ENCODE results near the gene TRAK2.

TRAK2 gene

GRCh38 chr2:201363857-201364560, 87.2 kb downstream of the TRAK2 start:
- DNase-seq (ENCODE audit: low read depth, low spot score), result no peak

GRCh38 chr2:201362396-201362795, 88.9 kb downstream of the TRAK2 start:
- DNase-seq (ENCODE audit: low read depth, low spot score), result no peak

- no peak for DNase-seq (ENCODE audit: low read depth, low spot score)
Measured at GRCh38 chr2:201361078-201361733, 90.1 kb downstream of the TRAK2 start.

GRCh38 chr2:201360256-201360655, 91.0 kb downstream of the TRAK2 start:
- no peak for DNase-seq (ENCODE audit: low read depth, low spot score)

- DNase-seq (ENCODE audit: low read depth, low spot score), result no peak
Measured at GRCh38 chr2:201358684-201359083, 92.6 kb downstream of the TRAK2 start.

GRCh38 chr2:201357221-201357620, 94.0 kb downstream of the TRAK2 start, which contains the start of gene FLACC1:
Gene FLACC1, minus strand, starts transcription at chr2:201357345. Its CDS starts 5,941 bp downstream, at chr2:201351404.
- no peak for DNase-seq (ENCODE audit: low read depth, low spot score)

GRCh38 chr2:201353116-201353515, 98.1 kb downstream of the TRAK2 start:
- DNase-seq (ENCODE audit: low read depth, low spot score), result no peak

GRCh38 chr2:201350879-201351278, 100.4 kb downstream of the TRAK2 start:
- no peak for DNase-seq (ENCODE audit: low read depth, low spot score)

GRCh38 chr2:201349601-201350000, 101.7 kb downstream of the TRAK2 start:
- no peak for DNase-seq (ENCODE audit: low read depth, low spot score)

- no peak for DNase-seq (ENCODE audit: low read depth, low spot score)
Measured at GRCh38 chr2:201348758-201349157, 102.5 kb downstream of the TRAK2 start.

GRCh38 chr2:201347138-201347537, 104.1 kb downstream of the TRAK2 start:
- no peak for DNase-seq (ENCODE audit: low read depth, low spot score)

- DNase-seq (ENCODE audit: low read depth, low spot score), result no peak
Measured at GRCh38 chr2:201345625-201346213, 105.5 kb downstream of the TRAK2 start.

- DNase-seq (ENCODE audit: low read depth, low spot score), result no peak
Measured at GRCh38 chr2:201344663-201345366, 106.4 kb downstream of the TRAK2 start.

GRCh38 chr2:201343559-201343958, 107.7 kb downstream of the TRAK2 start:
- DNase-seq (ENCODE audit: low read depth, low spot score), result no peak

- no peak for DNase-seq (ENCODE audit: low read depth, low spot score)
Measured at GRCh38 chr2:201342923-201343322, 108.3 kb downstream of the TRAK2 start.

GRCh38 chr2:201329409-201329808, 121.8 kb downstream of the TRAK2 start:
- no peak for DNase-seq (ENCODE audit: low read depth, low spot score)

- DNase-seq (ENCODE audit: low read depth, low spot score), result no peak
Measured at GRCh38 chr2:201327678-201328077, 123.6 kb downstream of the TRAK2 start.
